ENCODE measurements around the gene ECT2. TPM values are rescaled to one million over a fixed set of nuclear protein-coding genes. Genes with fewer than 3 reads are reported as not detected.

Gene ECT2

GRCh38 chr3:172868582-172869200, 118.2 kb downstream of the ECT2 start:
- H2BK5ac ChIP-seq (ENCODE audit: low read length) = no peak overlapping the region
- H3K4me1 ChIP-seq (ENCODE audit: control insufficient read depth in 2 of 2, insufficient read depth in 1 of 2, low read depth in 1 of 2, low read length in 2 of 2) = no peaks in the 10 kb centered on the region
- no peak overlapping the region for H3K9ac ChIP-seq (ENCODE audit: low read depth, low read length, poor library complexity)
- no peaks in the 10 kb centered on the region for H3K27me3 ChIP-seq (ENCODE audit: control insufficient read depth in 3 of 3, insufficient read depth in 3 of 3, low read depth in 1 of 3, low read length in 3 of 3)
- no peak overlapping the region for H3K27ac ChIP-seq (replicated peaks; ENCODE audit: low read length)
- no peak overlapping the region for H3K4ac ChIP-seq (ENCODE audit: low read length)
- no peak for DNase-seq (ENCODE audit: low spot score)
- no peak overlapping the region for H4K8ac ChIP-seq (ENCODE audit: low read depth, low read length)
- no peak overlapping the region for H2BK120ac ChIP-seq (ENCODE audit: low read depth, low read length)
- no peak overlapping the region for H3K18ac ChIP-seq (ENCODE audit: low read length)
- H4K91ac ChIP-seq (ENCODE audit: low read depth, low read length, poor library complexity) = no peak overlapping the region
- no peak overlapping the region for H3K4me2 ChIP-seq (ENCODE audit: insufficient read depth, low read length, poor library complexity, severe bottlenecking)
- H3K9me3 ChIP-seq (replicated peaks in 1 of 2; ENCODE audit: control insufficient read depth in 2 of 2, insufficient read depth in 1 of 2, low read depth in 1 of 2, low read length in 2 of 2) = peaks cover 0 to 1% of the 10 kb centered on the region in 2 donors
- H3K23ac ChIP-seq (ENCODE audit: low read depth, low read length, poor library complexity) = no peak overlapping the region
- H2BK15ac ChIP-seq (ENCODE audit: low read length) = no peak overlapping the region
- no peak overlapping the region for H2AFZ ChIP-seq (ENCODE audit: low read length)
- no peak overlapping the region for H2AK5ac ChIP-seq (ENCODE audit: low read depth, low read length)
- no peaks in the 10 kb centered on the region for H3K36me3 ChIP-seq (replicated peaks in 1 of 2; ENCODE audit: control insufficient read depth in 2 of 2, insufficient read depth in 2 of 2, low read length in 2 of 2)
- no peak overlapping the region for H3K4me3 ChIP-seq (ENCODE audit: low read length in 2 of 2)
- no peak overlapping the region for H3K14ac ChIP-seq (ENCODE audit: low read length)
- H2BK12ac ChIP-seq (ENCODE audit: low read length) = no peak overlapping the region
- H3K79me1 ChIP-seq (ENCODE audit: low read depth, low read length) = no peaks in the 10 kb centered on the region
- WGBS, 2 donors (ENCODE audit: extremely low coverage in 2 of 2, insufficient read length in 2 of 2, insufficient replicate concordance in 1 of 2) = no CpG with 5 or more reads among the region's 2 CpGs

DNA sequence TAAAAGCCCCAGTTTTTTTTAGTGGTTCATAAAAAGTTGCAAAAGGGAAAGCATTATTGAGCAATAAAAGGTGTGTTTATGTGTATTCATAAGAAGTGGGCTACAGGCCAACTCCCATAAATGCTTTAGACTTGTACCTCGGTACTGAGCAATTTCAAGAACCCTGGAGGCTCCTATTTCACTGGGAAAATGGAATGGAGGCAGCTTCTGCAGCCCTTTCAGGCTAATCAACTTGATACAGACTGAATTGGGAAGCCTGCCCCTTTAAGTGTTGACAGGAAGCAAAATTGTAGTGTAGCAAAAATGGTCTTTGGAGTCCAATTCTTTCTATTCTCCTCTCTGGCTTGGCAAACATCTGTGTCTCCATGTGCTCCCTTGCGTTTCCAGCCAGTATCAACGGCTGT, 118.8 kb downstream of the ECT2 start:
- Histone ChIP-seq H3K4ac (ENCODE audit: low read length) (no peak overlapping the region), H3K4me2 (ENCODE audit: insufficient read depth, low read length, poor library complexity, severe bottlenecking) (no peak overlapping the region), H3K4me1 (ENCODE audit: control insufficient read depth in 2 of 2, insufficient read depth in 1 of 2, low read depth in 1 of 2, low read length in 2 of 2) (no peaks in the 10 kb centered on the region), H3K27me3 (ENCODE audit: control insufficient read depth in 3 of 3, insufficient read depth in 3 of 3, low read depth in 1 of 3, low read length in 3 of 3) (no peaks in the 10 kb centered on the region), H3K9ac (ENCODE audit: low read depth, low read length, poor library complexity) (no peak overlapping the region), H4K8ac (ENCODE audit: low read depth, low read length) (no peak overlapping the region), H2AK5ac (ENCODE audit: low read depth, low read length) (no peak overlapping the region), H2BK120ac (ENCODE audit: low read depth, low read length) (no peak overlapping the region), H2BK5ac (ENCODE audit: low read length) (no peak overlapping the region), H2BK12ac (ENCODE audit: low read length) (no peak overlapping the region), H3K9me3 (replicated peaks in 1 of 2; ENCODE audit: control insufficient read depth in 2 of 2, insufficient read depth in 1 of 2, low read depth in 1 of 2, low read length in 2 of 2) (peaks cover 0 to 1% of the 10 kb centered on the region in 2 donors), H3K18ac (ENCODE audit: low read length) (no peak overlapping the region), H3K23ac (ENCODE audit: low read depth, low read length, poor library complexity) (no peak overlapping the region), H3K27ac (replicated peaks; ENCODE audit: low read length) (no peak overlapping the region), H3K4me3 (ENCODE audit: low read length in 2 of 2) (no peak overlapping the region), H3K36me3 (replicated peaks in 1 of 2; ENCODE audit: control insufficient read depth in 2 of 2, insufficient read depth in 2 of 2, low read length in 2 of 2) (no peaks in the 10 kb centered on the region), H2BK15ac (ENCODE audit: low read length) (no peak overlapping the region), H3K79me1 (ENCODE audit: low read depth, low read length) (no peaks in the 10 kb centered on the region), H4K91ac (ENCODE audit: low read depth, low read length, poor library complexity) (no peak overlapping the region), H3K14ac (ENCODE audit: low read length) (no peak overlapping the region), H2AFZ (ENCODE audit: low read length) (no peak overlapping the region)
- no CpG with 5 or more reads among the region's 3 CpGs for WGBS, 2 donors (ENCODE audit: extremely low coverage in 2 of 2, insufficient read length in 2 of 2, insufficient replicate concordance in 1 of 2)
- no peak for DNase-seq (ENCODE audit: low spot score)

DNA sequence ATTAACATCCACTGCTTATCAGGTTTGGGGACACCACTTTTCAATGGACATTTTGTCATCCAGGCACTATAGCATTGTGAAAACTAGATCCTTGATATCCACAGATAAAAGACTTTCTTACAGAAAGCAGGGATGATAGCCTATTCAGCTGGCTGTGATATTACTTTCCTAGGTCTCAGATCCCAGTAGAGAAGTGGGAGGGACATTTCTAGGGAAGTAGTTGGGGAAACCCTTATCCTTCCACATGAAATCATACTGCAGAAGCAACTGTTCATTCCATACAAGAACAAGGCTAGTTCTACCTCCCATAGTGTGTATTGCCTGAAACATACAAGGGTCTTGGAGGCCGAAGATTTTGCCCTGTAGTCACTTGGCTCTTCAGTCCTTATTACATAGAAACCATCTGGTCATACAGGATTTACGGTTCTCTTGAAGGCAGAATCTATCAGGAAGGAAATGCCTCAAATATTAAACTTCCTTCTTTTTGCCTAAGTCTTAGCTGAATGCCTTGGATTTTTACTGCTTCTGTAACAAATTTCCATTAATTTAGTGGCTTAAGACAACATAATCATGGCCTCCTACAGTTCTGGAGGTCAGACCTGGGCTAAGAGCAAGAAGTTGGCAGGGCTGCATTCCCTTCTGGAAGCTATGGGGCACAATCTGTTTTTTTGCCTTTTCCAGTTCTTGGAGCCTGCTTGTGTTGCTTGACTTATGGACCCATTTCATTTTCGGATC, 119.4 kb downstream of the ECT2 start:
- Histone ChIP-seq H3K36me3 (replicated peaks in 1 of 2; ENCODE audit: control insufficient read depth in 2 of 2, insufficient read depth in 2 of 2, low read length in 2 of 2) (no peaks in the 10 kb centered on the region), H3K4me3 (ENCODE audit: low read length in 2 of 2) (no peak overlapping the region), H3K18ac (ENCODE audit: low read length) (no peak overlapping the region), H2BK15ac (ENCODE audit: low read length) (no peak overlapping the region), H2BK5ac (ENCODE audit: low read length) (no peak overlapping the region), H3K27me3 (ENCODE audit: control insufficient read depth in 3 of 3, insufficient read depth in 3 of 3, low read depth in 1 of 3, low read length in 3 of 3) (no peaks in the 10 kb centered on the region), H3K14ac (ENCODE audit: low read length) (no peak overlapping the region), H4K91ac (ENCODE audit: low read depth, low read length, poor library complexity) (no peak overlapping the region), H3K4ac (ENCODE audit: low read length) (no peak overlapping the region), H3K27ac (replicated peaks; ENCODE audit: low read length) (no peak overlapping the region), H4K8ac (ENCODE audit: low read depth, low read length) (no peak overlapping the region), H3K4me2 (ENCODE audit: insufficient read depth, low read length, poor library complexity, severe bottlenecking) (no peak overlapping the region), H3K4me1 (ENCODE audit: control insufficient read depth in 2 of 2, insufficient read depth in 1 of 2, low read depth in 1 of 2, low read length in 2 of 2) (no peaks in the 10 kb centered on the region), H2AFZ (ENCODE audit: low read length) (no peak overlapping the region), H3K79me1 (ENCODE audit: low read depth, low read length) (no peaks in the 10 kb centered on the region), H2BK12ac (ENCODE audit: low read length) (no peak overlapping the region), H2BK120ac (ENCODE audit: low read depth, low read length) (no peak overlapping the region), H3K23ac (ENCODE audit: low read depth, low read length, poor library complexity) (no peak overlapping the region), H2AK5ac (ENCODE audit: low read depth, low read length) (no peak overlapping the region), H3K9ac (ENCODE audit: low read depth, low read length, poor library complexity) (no peak overlapping the region), H3K9me3 (replicated peaks in 1 of 2; ENCODE audit: control insufficient read depth in 2 of 2, insufficient read depth in 1 of 2, low read depth in 1 of 2, low read length in 2 of 2) (peaks cover 0 to 1% of the 10 kb centered on the region in 2 donors)
- DNase-seq (ENCODE audit: low spot score) = no peak
- WGBS, 2 donors (ENCODE audit: extremely low coverage in 2 of 2, insufficient read length in 2 of 2, insufficient replicate concordance in 1 of 2) = no CpG with 5 or more reads among the region's 3 CpGs

Small RNA genes lying within 50 kb of the gene (small RNA-seq; reads per million reads assigned to genes)
- gene AC108667.1 (ENCODE audit: insufficient read depth) (not detected), gene RF00139 (ENCODE audit: insufficient read depth) (not detected), gene RNU4-4P (ENCODE audit: insufficient read depth) (not detected), gene RNU6-547P (ENCODE audit: insufficient read depth) (not detected)

Measured in neuronal stem cell (in vitro differentiated cells).